COLO829 (cell line): ENCODE data around the gene PCDHGA11.
"Not testable (repeated sequence)": the region's sequence is repeated elsewhere in the genome, so short reads cannot be mapped to it uniquely, and the experiment has no call there.

Experiments used
- DNase-seq: peaks from one replicate; pipeline ENCODE4 v3.0.0; 2012; ENCODE audit warnings: low spot score

PCDHGA11 gene

GRCh38 chr5:141420855-141421488 is at the start of gene PCDHGA11:
Gene PCDHGA11 (plus strand): TSS chr5:141421051. CDS start chr5:141421228, 177 bp downstream.
- DNase-seq: peak; percentile 13

GRCh38 chr5:141371572-141372475 is 49.0 kb upstream of the PCDHGA11 start:
- DNase-seq: no peak

GRCh38 chr5:141373673-141374317 is 47.1 kb upstream of the PCDHGA11 start, which contains the start of gene PCDHGA6:
Gene PCDHGA6 (plus strand): TSS chr5:141373891. CDS start chr5:141374084, 193 bp downstream.
- DNase-seq: peak; percentile 3

GRCh38 chr5:141374627-141375026 is 46.2 kb upstream of the PCDHGA11 start:
- DNase-seq: no peak

DNA sequence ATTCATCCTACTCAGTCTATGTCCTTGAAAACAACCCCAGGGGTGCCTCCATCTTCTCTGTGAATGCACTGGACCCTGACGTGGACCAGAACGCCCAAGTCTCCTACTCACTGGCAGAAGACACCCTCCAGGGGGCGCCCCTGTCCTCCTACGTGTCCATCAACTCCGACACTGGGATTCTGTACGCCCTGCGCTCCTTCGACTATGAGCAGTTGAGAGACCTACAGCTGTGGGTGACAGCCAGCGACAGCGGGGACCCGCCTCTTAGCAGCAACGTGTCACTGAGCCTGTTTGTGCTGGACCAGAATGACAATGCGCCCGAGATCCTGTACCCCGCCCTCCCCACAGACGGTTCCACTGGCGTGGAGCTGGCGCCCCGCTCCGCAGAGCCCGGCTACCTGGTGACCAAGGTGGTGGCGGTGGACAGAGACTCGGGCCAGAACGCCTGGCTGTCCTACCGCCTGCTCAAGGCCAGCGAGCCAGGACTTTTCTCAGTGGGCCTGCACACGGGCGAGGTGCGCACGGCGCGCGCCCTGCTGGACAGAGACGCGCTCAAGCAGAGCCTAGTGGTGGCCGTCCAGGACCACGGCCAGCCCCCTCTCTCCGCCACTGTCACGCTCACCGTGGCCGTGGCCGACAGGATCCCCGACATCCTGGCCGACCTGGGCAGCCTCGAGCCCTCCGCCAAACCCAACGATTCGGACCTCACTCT is 45.3 kb upstream of the PCDHGA11 start:
- not testable (repeated sequence) for DNase-seq

- no peak for DNase-seq
Measured at GRCh38 chr5:141382469-141383294, 38.2 kb upstream of the PCDHGA11 start, which contains the start of gene PCDHGA7. Gene PCDHGA7 (plus strand): TSS chr5:141382742. CDS start chr5:141382900, 158 bp downstream.

DNA sequence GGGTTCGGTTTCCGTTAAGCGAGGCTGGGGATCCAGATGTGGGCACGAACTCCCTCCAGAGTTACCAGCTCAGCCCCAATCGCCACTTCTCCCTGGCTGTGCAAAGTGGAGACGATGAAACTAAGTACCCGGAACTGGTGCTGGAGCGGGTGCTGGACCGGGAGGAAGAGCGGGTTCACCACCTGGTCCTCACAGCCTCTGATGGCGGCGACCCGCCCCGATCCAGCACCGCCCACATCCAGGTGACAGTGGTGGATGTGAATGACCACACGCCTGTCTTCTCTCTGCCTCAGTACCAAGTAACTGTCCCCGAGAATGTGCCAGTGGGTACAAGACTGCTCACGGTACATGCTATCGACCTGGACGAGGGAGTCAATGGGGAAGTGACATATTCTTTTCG is 37.5 kb upstream of the PCDHGA11 start:
- DNase-seq: no peak

- no peak for DNase-seq
Measured at GRCh38 chr5:141384471-141385267, 36.2 kb upstream of the PCDHGA11 start.

- not testable (repeated sequence) for DNase-seq
Measured at GRCh38 chr5:141387557-141388311, 33.1 kb upstream of the PCDHGA11 start, which contains the start of gene PCDHGB4. Gene PCDHGB4 (plus strand): TSS chr5:141387698. CDS start chr5:141387885, 187 bp downstream.

- no peak for DNase-seq
Measured at GRCh38 chr5:141388661-141389060, 32.2 kb upstream of the PCDHGA11 start.

- DNase-seq: no peak
Measured at GRCh38 chr5:141389153-141390042, 31.5 kb upstream of the PCDHGA11 start.

GRCh38 chr5:141392429-141393198 is 28.2 kb upstream of the PCDHGA11 start, which contains the start of gene PCDHGA8:
Gene PCDHGA8 (plus strand): TSS chr5:141392633. CDS start chr5:141392814, 181 bp downstream.
- no peak for DNase-seq

GRCh38 chr5:141393267-141393666 is 27.6 kb upstream of the PCDHGA11 start:
- DNase-seq: no peak

DNA sequence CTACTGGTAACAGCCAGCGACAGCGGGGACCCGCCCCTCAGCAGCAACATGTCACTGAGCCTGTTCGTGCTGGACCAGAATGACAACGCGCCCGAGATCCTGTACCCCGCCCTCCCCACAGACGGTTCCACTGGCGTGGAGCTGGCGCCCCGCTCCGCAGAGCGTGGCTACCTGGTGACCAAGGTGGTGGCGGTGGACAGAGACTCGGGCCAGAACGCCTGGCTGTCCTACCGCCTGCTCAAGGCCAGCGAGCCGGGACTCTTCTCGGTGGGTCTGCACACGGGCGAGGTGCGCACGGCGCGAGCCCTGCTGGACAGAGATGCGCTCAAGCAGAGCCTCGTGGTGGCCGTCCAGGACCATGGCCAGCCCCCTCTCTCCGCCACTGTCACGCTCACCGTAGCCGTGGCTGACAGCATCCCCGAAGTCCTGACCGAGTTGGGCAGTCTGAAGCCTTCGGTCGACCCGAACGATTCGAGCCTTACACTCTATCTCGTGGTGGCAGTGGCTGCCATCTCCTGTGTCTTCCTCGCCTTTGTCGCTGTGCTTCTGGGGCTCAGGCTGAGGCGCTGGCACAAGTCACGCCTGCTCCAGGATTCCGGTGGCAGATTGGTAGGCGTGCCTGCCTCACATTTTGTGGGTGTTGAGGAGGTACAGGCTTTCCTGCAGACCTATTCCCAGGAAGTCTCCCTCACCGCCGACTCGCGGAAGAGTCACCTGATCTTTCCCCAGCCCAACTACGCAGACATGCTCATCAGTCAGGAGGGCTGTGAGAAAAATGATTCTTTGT is 26.3 kb upstream of the PCDHGA11 start:
- not testable (repeated sequence) for DNase-seq

- DNase-seq: peak; percentile 23
Measured at GRCh38 chr5:141397756-141398551, 22.9 kb upstream of the PCDHGA11 start, which contains the start of gene PCDHGB5. Gene PCDHGB5 (plus strand): TSS chr5:141397947. CDS start chr5:141398128, 181 bp downstream.
